NCI-H128 (cell line): Measurements from ENCODE around the gene CDC42BPB.
"Not testable (repeated sequence)": the region's sequence is repeated elsewhere in the genome, so short reads cannot be mapped to it uniquely, and the experiment has no call there.

Experiments used
- DNase-seq: peaks from one replicate; lab custom pipeline; 2025; ENCODE audit not compliant: unreplicated experiment; lab: John Stamatoyannopoulos, UW

Gene CDC42BPB

DNA sequence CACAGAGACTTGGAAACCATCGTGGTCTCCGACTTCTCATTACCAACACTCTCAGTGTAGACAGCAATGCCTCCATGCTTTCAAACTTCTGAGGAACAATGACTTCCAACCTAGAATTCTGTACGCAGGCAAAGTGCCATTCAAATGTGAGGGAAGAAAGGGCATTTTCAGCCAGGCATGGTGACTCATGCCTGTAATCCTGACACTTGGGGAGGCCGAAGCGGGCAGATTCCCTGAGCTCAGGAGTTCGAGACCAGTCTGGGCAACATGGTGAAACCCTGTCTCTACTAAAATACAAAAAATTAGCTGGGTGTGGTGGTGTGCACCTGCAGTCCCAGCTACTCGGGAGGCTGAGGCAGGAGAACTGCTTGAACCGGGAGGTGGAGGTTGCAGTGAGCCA lies 9.9 kb downstream of the CDC42BPB start:
- not testable (repeated sequence) for DNase-seq

DNA sequence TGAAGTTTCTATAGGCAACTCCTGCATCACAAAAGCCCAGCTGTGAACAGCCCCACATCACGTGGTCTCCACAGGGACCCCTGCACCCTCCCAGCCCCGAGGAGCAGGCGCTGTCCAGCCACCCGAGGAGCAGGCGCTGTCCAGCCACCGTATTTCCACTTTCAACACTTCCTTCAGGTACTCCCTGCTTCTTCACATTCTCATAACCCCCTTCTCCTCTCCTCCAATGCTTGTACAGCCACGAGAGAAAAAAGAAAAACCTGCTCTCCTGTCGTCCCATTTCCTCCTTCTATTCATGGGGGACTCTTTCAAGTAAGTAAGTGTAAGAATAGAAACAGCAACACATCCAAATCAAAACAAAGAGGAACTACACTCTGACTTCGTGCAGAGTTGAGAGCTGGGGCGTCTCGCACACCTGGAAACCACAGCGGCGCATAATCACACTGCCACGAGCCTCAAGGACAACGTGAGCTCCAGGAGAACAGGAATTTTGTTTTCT lies 11.9 kb downstream of the CDC42BPB start:
- DNase-seq, result no peak

DNA sequence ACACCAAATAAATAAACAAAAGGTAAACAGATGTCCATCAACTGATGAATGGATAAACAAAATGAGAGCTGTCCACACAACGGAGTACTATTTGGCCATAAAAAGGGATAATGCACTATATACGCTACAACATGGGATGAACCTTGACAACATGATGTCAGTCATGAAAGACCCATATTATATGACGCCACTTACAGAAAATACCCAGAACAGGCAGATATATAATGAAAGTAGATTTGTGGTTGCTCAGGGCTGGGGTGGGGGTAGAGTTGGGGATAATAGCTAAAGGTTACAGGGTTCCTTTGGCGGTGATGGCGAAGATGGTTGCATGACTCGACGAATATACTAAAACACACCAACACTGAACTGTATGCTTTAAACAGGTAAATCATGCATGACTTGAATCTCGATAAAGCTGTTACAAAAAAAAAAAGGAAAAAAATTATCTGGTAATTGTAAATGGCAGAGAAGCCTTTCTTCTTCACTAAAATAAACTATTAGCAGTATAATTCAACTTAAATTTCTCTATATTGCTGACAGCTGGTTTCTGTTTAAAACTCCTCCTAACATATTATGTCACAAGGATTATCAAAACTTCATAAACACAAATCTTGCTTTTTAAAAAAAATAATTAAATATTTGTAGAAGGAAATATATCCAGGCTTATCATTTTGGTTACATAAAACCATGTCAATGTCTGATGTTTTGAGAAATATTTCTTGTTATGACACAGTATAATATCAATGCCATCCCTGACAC lies 13.9 kb downstream of the CDC42BPB start:
- DNase-seq, result no peak

DNA sequence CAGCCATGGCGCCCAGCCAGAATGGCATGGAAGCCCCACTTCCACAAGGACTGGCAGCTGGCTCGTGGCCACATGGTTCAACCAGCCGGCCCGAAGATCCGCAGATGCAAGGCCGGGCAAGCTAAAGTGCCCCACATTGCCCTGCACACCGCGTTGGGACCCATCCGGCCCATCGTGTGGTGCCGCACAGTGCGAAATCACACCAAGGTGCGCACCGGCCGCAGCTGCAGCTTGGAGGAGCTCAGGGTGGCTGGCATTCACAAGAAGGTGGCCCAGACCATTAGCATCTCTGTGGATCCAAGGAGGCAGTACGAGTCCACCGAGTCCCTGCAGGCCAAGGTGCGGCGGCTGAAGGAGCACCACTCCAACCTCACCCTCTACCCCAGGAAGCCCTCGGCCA lies 15.9 kb downstream of the CDC42BPB start:
- no peak for DNase-seq

DNA sequence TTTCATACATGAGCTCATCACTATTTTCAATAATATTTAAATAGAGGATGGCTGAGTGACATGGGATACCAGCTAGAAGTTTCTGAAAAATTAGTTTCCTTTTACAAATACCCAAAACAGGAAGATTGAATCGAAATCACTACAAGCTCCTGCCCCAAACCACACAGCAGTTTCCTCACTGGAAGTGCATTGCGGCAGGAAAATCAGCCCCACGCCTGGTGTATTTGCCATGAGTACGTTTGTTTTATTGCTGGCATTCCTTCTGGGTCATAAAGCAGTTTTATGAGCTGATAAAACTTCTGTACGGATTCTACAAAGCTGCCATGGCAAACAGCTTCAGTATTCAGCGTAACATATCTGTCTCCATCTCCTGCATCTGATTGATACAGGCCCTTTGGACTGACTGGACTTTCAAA lies 23.7 kb downstream of the CDC42BPB start:
- no peak for DNase-seq

DNA sequence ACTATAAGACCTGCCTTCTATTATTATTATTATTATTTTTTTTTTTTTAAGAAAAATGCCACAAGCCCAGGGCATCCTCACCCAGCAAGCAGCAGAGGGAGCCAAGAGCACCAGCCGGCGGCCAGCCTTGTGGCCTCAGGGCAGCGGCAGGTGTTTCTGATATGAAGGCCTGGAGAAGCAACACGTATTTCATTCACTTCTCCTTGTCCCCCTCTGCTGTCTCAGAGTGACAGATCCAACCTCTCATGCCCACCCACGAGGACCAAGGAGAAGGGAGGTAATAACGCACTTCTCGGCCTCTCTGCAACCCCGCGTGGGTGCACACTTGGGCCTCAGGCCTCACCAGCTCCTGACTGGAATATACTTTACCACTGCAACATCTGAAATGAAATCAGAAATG lies 25.4 kb downstream of the CDC42BPB start:
- no peak for DNase-seq

DNA sequence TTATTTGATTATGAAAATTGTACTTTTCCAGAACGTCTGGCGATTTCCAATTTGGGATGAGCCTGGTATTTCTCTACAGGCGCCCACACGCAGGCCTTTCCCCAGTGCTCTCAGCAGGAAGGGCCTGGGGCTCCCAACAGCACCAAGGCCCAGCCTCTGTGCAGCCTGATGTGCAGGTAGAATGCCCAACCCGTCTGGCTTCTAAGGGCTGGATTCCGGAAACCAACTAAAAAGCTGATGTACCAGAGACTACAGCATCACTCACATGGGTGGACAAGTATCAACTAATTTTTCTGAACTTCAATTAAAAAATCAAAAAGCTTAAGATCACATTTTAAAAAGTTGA lies 25.8 kb downstream of the CDC42BPB start:
- DNase-seq, result no peak

DNA sequence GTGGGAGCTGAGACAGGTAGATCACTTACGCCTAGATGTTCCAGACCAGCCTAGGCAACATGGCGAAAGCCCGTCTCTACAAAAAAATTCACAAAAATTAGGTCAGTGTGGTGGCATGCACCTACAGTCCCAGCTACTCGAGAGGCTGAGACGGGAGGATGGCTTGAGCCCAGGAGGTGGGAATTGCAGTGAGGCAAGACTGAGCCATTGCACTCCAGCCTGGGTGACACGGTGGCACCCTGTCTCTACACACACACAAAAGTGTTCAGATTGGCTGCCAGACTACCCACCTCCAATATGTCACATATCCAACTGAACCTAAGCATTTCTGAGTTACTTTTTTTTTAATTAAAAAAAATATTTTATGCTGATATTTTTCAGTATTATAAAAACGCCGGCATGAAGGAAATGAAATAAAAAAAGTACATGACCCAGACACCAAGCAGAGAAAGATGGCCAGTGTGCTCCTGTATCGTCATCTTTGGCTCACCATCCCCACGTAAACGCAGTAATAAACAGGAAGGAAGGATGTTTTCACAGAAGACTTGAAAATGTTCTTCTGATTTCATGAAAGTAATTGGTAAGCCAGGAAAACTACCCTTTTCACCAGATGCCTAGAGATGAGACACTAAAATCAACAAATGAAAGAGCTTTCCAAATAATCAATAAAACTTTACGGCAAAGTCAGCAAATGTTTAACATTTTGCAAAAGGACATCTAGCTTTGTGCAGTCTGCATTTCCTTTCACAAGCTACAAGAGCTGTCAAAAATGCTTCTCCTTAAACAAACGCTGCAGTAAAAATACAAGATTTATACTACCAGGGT lies 26.4 kb downstream of the CDC42BPB start:
- DNase-seq, result no peak

DNA sequence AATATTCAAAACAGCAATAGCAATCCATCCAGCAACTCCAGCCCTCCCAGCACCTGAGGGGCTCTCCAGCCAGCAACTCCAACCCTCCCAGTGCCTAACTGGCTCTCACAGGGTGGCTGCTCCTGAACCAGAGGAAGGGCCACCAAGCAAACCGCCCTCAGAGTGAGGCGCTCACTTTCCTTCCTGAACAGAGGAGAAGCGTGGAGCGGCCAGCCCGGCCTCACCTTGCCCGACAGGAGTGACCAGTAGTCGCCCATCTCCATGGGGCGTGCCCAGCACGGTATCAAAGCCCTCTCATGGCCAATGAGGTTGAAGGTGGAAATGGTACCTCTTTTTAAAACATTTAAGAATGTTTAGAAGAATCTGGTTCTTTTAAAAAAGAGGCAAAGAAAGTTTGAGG lies 27.4 kb downstream of the CDC42BPB start:
- DNase-seq, result no peak

DNA sequence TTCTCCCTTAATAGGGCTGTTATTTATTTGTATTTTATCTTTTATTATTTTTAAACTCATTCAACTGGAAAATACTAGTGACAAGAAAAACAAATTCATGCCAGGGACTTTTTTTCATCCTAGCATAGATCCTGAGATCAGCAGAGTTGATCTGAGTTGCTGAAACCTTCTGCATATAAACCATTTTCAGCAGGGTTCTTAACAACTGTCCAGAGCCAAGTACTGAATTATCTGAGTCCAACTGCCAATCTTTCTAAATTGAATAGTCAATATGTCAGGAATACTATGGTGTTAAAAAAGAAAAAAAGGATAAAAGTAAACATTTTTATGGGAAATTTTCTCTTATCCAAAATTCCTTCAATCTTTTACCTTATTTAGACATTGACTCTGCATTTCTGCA lies 28.6 kb downstream of the CDC42BPB start:
- no peak for DNase-seq

DNA sequence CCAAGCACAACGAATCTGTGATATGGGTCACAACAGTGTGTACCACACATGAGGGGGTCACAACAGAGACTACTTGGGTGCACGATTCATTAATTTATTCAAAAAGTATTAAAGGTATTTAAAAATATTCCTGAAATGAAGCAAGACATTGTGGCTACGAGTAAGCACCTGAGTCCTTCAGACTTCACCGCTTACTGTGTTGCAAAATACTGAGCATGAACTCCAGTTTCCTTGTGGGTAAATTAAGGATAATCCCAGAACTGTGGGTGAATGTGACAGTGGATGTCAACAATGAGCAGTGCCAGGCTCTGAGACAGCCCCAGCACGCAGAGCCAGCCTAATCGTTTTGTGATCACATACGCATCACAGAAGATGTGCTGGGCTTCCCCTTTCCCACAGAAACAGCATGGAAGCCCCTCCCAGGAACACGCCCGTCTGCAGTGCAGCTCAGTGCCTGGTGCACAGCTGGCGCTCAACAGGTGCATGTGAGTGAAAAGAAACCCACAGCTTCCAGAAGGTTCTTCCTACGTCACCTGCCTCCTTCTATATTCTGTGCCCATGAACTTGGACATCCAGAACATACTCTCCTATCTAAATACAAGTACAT lies 29.1 kb downstream of the CDC42BPB start:
- no peak for DNase-seq

DNA sequence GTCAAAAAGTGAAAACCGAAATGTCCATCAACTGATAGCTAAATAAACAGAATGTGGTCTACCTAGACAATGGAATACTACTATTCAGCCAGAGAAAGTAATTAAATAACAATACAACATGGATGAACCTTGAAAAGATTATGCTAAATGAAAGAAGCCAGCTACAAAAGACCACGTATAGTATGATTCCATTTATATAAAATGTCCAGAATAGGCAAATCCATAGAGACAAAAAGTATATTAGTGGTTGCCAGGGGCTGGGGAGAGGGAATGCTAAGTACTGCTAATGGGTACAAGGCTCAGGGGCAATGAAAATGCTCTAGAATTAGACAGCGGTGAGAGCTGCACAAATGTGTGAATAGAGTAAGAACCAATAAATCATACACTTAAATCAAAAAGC lies 29.9 kb downstream of the CDC42BPB start:
- no peak for DNase-seq

DNA sequence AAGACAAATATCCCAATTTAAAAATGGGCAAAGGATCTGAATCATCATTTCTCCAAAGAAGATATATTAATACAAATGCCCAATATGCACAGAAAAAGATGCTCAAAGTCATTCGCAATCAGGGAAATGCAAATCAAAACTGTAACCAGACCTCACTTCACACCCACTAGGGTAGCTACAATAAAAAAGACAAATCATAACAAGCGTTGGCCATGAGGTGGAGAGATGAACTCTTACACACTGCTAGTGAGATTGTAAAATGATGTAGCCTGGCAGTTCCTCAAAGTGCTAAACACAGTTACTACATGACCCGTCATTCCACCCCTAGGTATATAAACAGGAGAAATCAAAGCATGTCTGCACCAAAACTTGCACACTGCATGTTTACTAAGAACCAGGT lies 30.4 kb downstream of the CDC42BPB start:
- DNase-seq, result no peak

DNA sequence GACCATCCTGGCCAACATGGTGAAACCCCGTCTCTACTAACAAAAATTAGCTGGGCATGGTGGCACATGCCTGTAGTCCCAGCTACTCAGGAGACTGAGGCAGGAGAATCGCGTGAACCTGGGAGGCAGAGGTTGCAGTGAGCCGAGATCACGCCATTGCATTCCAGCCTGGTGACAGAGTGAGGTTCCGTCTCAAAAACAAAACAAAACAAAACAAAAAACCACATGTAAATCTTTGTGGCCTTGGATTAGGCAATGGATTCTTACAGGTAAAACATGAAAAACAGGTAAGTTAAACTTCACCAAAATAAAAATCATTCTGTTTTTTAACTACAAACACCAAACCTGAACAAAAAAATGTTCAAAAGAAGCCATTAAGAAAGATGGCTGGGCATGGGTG lies 31.2 kb downstream of the CDC42BPB start:
- not testable (repeated sequence) for DNase-seq

DNA sequence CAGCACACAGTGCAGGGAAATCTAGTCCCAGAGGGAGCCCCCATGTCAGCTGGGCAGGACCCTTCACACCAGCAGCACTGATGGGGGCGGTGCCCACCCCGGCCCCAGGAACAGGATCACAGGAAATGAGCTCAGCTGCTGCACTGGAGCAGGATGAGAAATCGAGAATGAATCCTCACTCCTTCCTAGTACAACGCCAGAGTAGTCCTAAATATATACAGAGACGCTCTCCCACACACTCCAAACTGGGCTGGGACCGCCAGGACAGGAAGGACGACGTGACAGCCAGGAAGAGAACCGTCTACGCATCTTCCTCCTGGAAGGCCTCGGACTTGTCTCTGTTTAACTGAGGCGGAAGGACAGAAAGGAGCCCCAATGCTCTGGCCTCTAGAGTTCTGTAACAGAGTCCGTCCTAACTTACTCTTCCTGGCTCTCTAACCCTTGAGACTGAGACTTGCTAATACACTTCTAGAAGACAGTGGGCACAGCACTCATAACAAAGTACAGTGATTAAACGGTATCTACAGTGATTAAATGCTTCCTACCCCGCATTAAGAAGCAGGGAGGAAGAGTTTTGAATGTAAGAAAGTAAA lies 33.4 kb downstream of the CDC42BPB start:
- no peak for DNase-seq

DNA sequence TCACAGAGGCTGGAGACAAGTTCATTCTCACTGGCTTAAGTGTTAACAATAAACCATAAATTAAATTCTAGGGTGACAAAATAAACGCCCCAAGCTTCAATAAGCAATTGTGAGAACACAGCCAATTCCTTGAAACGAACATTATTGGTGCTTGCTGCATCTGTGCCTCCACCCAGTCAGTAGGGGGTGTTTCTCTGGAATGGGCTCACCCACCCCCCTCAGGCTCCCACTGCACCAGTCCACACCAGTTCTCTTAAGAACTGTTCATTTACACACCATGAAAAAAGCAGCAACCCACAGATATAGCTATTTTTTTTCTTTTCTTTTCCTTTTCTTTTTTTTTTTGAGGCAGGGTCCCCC lies 34.7 kb downstream of the CDC42BPB start:
- DNase-seq, result no peak

DNA sequence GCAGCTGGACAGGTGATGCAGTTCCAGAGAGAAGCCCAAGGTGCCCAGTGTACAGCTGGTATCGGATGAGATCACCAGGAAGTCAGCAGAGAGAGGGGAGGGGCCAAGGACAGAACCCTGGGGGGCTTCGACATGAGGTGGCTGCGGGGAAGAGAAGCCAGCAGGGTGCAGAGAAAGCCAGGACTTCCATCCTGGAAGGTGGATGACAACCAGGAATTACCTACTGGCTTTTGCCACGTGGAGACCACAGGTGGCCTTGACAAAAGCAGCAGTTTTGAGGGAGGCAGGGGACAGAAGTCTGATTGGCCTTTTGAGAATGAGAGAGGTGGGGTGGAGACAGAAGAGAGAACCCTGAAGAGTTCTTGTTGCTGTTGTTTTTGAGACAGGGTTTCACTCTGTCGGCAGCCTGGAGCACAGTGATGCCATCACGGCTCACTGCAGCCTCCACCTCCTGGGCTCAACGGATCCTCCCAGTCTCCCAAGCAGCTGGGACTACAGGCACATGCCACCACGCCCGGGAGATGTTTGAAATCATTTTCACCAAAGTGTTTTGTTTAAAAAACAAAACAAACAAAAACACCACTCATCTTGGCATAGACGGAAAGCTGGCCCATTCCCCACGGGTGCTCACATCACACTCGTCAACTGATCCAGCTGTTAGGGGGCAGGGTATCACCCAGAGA lies 35.2 kb downstream of the CDC42BPB start:
- DNase-seq, result no peak

DNA sequence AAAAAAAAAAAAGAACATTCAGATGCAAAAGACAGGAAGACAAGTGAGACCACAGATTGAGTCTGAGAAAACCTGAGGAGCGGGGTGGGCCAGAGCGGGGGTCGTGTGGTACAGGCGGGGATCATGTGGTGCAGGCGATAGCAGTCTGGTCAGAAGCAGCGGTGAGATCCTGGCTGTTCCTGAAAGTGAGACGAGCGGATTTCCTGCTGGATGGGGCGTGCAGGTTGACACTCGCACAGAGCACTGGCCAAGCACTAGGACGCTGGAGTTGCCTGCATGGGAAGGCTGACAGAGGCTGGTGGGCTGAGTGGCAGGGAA lies 35.7 kb downstream of the CDC42BPB start:
- DNase-seq, result no peak

DNA sequence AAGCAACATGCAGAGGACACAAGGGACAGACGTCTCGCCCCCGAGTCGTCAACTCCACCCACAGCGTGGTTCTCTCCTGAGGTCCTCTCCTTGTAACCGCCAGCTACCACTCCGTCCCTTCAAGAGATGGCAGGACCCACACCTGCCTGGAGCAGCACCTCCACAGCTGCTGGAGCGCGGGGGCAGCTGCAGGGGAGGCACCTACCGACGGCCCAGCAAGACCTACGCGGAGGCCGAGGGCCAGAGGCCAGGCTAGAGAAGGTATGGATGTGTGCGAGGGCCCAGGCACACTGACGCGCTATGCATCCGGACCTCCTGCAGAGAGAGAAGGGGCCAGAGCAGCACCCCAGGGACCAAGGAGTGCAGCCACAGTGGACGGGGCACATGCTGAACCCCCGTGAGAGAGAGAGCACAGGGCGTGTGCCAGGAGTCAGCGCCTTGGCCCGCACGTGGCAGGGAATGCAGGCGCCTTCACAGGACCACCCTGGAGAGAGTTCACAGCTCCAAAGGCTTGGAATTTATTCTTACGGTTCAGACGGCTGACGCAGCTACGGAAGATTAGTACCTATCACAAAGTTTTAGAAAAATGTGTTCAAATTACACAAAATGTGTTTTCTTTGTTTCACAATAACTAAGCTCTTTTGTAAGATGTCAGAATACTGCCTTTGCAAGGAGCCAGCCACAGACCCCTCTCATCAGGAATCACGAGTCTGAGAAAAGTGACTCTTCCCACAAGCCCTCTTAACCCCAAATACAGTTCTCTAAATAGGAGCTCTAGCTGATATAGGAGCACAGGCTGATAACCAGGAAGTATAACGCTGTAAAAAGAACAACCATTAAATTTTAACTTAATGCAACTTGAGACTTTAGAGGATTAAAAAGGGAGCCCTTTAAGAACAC lies 36.8 kb downstream of the CDC42BPB start:
- DNase-seq, result no peak

DNA sequence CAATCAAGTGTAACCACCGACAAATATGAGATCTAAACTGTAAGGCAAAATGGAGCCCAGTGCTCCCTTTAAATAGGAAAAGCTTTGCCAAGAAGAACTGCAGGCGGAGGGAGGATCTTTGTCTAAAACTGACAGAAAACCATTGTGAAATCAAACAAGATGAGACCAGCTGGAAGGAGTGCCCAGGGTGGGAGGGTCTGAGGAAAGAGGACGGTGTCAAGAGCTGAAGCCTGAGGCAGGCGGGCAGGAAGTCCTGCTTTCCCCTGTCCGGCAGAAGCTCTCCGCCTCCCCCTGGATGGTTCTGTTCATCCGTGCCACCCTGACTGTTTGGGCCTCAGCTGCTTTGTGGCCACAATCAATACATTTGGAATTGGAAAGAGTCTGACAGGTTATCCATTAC lies 37.5 kb downstream of the CDC42BPB start:
- DNase-seq, result no peak
